Mesothelial cell of epicardium (in vitro differentiated cells): ENCODE measurements around the gene HTRA3. TPM values are rescaled to one million over a fixed set of nuclear protein-coding genes. Genes with fewer than 3 reads are reported as not detected.

Experiments
- DNase-seq, 2 experiments: peaks; one replicate each; pipeline ENCODE4 v3.0.0; 2021; ENCODE audit warnings: low spot score in 2 of 2; ENCODE audit not compliant: unreplicated experiment in 2 of 2
- H3K27ac Mint-ChIP-seq: 2 replicates; pipeline ENCODE4 v1.8.0; 2021; ENCODE audit warnings: mixed read lengths
- H3K27me3 Mint-ChIP-seq: 2 replicates; pipeline ENCODE4 v1.8.0; 2021; ENCODE audit warnings: low read depth, mixed read lengths
- H3K36me3 Mint-ChIP-seq: 2 replicates; pipeline ENCODE4 v1.8.0; 2021; ENCODE audit warnings: mixed read lengths
- H3K4me1 Mint-ChIP-seq: 2 replicates; pipeline ENCODE4 v1.8.0; 2021; ENCODE audit warnings: mixed read lengths
- H3K4me3 Mint-ChIP-seq: 2 replicates; pipeline ENCODE4 v1.8.0; 2021; ENCODE audit warnings: mild to moderate bottlenecking, moderate library complexity, mixed read lengths
- H3K9me3 Mint-ChIP-seq: 2 replicates; pipeline ENCODE4 v1.8.0; 2021; ENCODE audit warnings: mixed read lengths
- CTCF ChIP-seq: fragments of 200-600 bp; sonication (generic); IDR thresholded peaks from one replicate; pipeline ENCODE4 v1.5.0; 2021; ENCODE audit warnings: antibody characterized with exemption; ENCODE audit not compliant: unreplicated experiment
- total RNA-seq: library from RNA; stranded (reverse); gene quantifications from 3 replicates; pipeline ENCODE4 v1.2.1, GENCODE V29; 2021

The HTRA3 gene
- total RNA-seq, 1 donor from 2014 or later, result 26.2 TPM

DNA sequence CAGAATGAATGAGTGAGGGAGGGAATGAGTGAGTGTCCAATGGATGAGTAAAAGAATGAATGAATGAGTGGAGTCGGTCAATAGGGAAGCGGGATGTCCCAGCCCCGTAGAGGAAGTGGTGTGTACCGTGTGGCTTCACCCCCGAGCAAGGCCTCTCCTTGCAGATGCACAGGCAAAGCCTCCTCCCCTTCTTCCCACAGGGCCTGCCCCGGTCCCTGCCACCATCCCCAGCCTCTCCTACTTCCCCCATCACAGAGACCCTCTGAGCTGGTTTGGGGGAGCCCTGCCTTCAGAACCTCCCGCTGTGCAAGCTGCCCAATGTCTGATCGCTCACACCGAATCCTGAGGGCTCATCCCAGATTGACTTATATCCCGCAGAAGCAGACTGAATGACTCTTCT lies 13.6 kb downstream of the HTRA3 start:
- Mint-ChIP-seq H3K27ac (no peak overlapping the region), H3K4me3 (no peak overlapping the region), H3K9me3 (no peaks in the 10 kb centered on the region), H3K27me3 (no peaks in the 10 kb centered on the region), H3K36me3 (no peaks in the 10 kb centered on the region), H3K4me1 (peaks cover 16% of the 10 kb centered on the region)
- no peak for DNase-seq
- TF ChIP-seq CTCF, result no peak

DNA sequence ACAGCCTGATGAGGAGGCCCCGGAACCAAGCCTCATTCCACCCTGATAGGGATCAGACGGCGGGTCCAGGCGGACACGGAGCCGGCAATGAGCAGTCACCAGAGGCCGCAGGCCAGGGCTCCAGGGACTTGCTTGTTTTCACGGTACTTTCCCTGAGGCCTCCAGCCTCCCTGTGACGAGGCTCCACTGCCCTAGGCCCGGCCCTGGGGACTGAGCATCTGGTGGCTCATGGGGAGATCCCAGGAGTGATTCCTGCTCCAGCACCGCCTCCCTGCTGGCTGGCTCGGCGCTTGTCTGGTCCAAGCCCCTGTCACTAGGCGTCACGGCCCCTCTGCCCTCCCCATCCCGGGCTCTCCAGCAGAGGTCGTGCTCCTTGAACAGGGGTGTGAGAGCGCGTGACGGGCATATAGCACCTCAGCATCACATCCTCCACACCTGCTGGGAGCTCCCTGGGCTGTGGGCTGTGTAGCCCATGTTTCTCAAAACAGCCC lies 14.1 kb downstream of the HTRA3 start:
- no peak for TF ChIP-seq CTCF
- H3K9me3 Mint-ChIP-seq, result no peaks in the 10 kb centered on the region
- DNase-seq, result no peak
- H3K4me1 Mint-ChIP-seq, result peaks cover 13% of the 10 kb centered on the region
- H3K4me3 Mint-ChIP-seq, result no peak overlapping the region
- H3K27ac Mint-ChIP-seq, result no peak overlapping the region
- H3K27me3 Mint-ChIP-seq, result no peaks in the 10 kb centered on the region
- H3K36me3 Mint-ChIP-seq, result no peaks in the 10 kb centered on the region

DNA sequence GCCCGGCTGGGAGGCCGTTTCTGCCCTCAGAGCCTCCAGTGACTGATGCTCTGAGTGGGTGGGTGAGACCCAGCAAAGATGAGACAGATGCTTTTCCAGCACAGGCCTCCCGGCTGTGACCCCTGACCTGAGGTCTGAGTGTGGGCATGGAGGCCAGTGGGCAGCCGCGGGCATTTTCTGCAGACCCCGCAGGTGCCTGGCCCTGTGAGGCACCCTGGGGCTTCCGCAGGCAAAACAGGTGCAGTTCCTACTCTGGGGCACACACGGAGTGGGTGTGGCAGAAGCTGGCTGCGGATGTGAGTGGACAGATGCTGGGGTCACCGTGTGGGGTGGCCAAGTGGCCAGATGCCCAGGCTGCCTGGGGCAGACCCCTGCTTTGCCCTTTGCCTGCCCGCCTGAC lies 14.8 kb downstream of the HTRA3 start:
- no peak overlapping the region for H3K27ac Mint-ChIP-seq
- H3K36me3 Mint-ChIP-seq, result no peaks in the 10 kb centered on the region
- no peaks in the 10 kb centered on the region for H3K9me3 Mint-ChIP-seq
- no peaks in the 10 kb centered on the region for H3K27me3 Mint-ChIP-seq
- no peak for DNase-seq
- H3K4me1 Mint-ChIP-seq, result peaks cover 6% of the 10 kb centered on the region
- H3K4me3 Mint-ChIP-seq, result no peak overlapping the region
- no peak for TF ChIP-seq CTCF

GRCh38 chr4:8285143-8285975 lies 15.8 kb downstream of the HTRA3 start:
- Mint-ChIP-seq H3K27ac (no peak overlapping the region), H3K9me3 (no peaks in the 10 kb centered on the region), H3K36me3 (no peaks in the 10 kb centered on the region), H3K4me3 (no peak overlapping the region), H3K27me3 (no peaks in the 10 kb centered on the region), H3K4me1 (peaks cover 5% of the 10 kb centered on the region)
- TF ChIP-seq CTCF, result no peak
- DNase-seq, result no peak

DNA sequence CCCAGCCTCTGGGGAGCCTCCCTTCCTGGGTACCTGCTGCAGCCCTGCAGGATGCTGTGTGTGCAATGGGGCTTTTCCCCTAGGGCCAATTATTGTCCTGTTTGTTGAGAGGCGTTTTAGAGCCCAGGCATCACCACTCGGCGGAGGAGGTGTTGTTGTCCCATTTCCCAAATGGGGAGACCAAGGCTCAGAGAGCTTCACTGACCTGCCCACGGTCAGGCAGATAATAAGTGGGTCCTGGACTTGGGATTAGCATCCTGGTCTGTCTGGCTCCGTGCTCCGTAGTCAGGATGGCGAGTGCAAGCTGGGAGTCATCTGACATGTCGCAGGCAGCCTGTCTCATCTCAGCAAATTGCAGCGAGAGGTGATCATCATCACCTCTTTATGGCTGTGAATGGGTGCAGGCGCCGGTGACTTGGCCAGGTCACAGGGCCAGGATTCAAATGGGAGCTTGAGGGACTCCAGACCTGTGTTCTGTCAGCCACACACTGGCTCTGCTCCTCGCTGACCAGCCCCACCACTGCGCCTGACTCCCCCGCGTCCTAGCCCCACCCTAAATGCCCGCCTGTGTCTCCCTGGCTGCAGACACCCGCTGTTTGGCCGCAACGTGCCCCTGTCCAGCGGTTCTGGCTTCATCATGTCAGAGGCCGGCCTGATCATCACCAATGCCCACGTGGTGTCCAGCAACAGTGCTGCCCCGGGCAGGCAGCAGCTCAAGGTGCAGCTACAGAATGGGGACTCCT lies 16.6 kb downstream of the HTRA3 start:
- peaks cover 5% of the 10 kb centered on the region for H3K4me1 Mint-ChIP-seq
- no peaks in the 10 kb centered on the region for H3K27me3 Mint-ChIP-seq
- DNase-seq, result no peak

More for the DNA sequence above, 16.6 kb downstream of the HTRA3 start:
- Mint-ChIP-seq H3K36me3 (no peaks in the 10 kb centered on the region), H3K27ac (no peak overlapping the region), H3K4me3 (no peak overlapping the region), H3K9me3 (no peaks in the 10 kb centered on the region)
- no peak for TF ChIP-seq CTCF
